ENCODE results near the gene ARHGEF25.
"Not testable (repeated sequence)": the region's sequence is repeated elsewhere in the genome, so short reads cannot be mapped to it uniquely, and the experiment has no call there.

ARHGEF25 gene

DNA sequence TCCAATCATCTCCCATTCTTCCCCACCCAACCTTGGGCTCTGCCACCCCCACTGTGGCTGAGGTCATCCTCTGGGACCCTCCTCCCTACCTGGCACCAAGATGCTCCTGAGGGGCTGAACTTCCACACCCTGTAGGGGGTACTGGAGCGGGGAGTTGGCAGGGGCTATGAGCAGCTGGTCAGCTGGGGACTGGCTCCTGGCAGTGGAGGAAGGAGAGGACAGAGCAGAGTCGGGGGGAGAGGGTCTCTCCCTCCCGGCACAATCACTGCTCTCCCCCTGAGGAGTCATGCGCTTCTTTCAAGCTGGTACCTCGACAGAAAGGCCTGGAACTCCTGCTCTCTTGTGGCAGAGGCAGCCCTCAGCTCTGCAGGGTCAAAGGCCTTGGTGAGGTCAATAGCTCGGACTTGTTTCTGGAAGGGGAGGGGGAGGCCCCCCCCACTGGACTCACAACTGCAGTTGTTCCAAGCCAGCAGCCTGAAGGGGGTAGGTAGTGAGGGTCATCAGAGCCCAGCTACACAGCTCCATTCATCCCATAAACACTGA is 19.7 kb downstream of the ARHGEF25 start:
- no peak overlapping the region for H3K4me3 ChIP-seq (replicated peaks; ENCODE audit: low read depth, low read length)
- no peaks in the 10 kb centered on the region; the same call in none of the 2 replicates for H3K27me3 ChIP-seq (replicated peaks; ENCODE audit: control insufficient read depth, insufficient read depth, low read length)
- TF ChIP-seq, protein P1, sequence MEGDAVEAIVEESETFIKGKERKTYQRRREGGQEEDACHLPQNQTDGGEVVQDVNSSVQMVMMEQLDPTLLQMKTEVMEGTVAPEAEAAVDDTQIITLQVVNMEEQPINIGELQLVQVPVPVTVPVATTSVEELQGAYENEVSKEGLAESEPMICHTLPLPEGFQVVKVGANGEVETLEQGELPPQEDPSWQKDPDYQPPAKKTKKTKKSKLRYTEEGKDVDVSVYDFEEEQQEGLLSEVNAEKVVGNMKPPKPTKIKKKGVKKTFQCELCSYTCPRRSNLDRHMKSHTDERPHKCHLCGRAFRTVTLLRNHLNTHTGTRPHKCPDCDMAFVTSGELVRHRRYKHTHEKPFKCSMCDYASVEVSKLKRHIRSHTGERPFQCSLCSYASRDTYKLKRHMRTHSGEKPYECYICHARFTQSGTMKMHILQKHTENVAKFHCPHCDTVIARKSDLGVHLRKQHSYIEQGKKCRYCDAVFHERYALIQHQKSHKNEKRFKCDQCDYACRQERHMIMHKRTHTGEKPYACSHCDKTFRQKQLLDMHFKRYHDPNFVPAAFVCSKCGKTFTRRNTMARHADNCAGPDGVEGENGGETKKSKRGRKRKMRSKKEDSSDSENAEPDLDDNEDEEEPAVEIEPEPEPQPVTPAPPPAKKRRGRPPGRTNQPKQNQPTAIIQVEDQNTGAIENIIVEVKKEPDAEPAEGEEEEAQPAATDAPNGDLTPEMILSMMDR (IDR thresholded peaks at IDR 0.05; ENCODE audit: insufficient read depth, low read length, poor library complexity, severe bottlenecking): no peak
- DNase-seq (ENCODE audit: extremely low read depth, insufficient read length): no peak
- no peaks in the 10 kb centered on the region for H3K36me3 ChIP-seq (ENCODE audit: control insufficient read depth, insufficient read depth, low read length)

DNA sequence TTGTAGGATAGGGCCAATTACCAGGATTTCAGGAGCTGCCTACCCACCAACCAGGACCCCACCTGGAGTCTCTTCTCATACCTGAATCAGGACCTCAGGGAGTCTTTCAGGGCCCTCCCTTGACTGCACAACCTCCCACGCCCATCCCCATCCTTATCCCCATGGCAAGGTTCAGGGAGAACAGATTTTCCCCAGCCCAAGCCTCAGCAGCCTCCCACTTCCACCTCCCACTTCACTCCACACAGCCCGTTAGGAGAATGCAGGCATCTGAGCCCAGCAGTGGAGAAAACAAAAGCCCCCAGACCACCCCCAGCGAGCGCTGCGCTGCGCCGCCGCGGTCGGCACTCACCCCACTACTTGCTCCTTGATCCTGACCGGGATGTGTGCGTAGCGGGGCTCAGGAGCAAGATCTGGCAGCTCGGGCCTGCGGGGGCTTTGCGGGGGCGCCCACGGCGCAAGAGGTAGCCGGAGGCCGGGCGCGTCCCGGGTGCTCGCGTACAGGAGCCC is 20.4 kb downstream of the ARHGEF25 start:
- TF ChIP-seq, protein P1 (IDR thresholded peaks at IDR 0.05; ENCODE audit: insufficient read depth, low read length, poor library complexity, severe bottlenecking): no peak
- H3K27me3 ChIP-seq (replicated peaks; ENCODE audit: control insufficient read depth, insufficient read depth, low read length): no peaks in the 10 kb centered on the region; the same call in none of the 2 replicates
- no peak for DNase-seq (ENCODE audit: extremely low read depth, insufficient read length)
- no peak overlapping the region; the same call in 1 of the 2 replicates for H3K4me3 ChIP-seq (replicated peaks; ENCODE audit: low read depth, low read length)
- no peaks in the 10 kb centered on the region for H3K36me3 ChIP-seq (ENCODE audit: control insufficient read depth, insufficient read depth, low read length)

DNA sequence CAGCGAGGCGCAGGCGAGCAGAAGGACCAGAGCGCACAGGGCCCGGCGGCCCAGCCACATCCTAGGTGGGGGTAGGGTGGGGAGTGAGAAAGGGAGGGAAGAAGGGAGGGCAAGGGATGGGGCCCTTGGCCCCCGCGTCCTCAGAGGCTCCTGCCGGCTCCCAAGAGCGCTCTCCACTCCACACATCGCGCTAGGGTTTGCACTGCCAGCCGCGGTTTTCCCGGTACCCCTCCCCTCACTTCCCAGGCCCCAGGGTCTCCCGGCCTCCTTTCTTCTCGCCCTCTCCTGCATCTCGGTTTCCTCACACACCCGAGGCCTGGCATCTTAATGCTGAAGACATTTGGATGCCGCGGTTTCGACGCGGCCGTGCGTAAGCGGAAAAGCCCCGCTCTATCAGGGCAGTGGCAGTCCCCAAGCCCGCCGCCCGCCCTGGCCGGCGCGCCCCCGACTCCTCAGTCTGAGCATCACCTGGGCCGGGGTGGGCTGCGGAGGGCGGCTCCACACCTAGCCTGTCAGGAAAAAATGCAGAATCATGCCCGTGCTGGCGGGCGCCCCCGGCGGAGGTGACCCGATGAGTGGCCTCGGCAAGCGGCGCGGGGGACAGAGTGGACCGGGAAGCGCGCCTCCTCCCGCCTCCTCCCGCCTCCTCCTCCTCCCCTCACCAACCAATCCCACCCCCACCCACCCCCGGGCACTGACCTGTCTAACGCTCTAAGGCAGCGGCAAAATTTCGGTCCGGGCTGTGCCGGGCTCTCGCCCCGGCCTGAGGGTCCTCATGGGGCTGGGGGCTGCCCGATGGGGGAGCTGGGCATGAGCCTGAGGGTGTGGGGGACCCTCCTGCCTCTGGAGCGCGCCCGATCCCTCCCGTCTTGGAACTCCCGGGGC is 21.1 kb downstream of the ARHGEF25 start:
- Histone ChIP-seq H3K27me3 (replicated peaks; ENCODE audit: control insufficient read depth, insufficient read depth, low read length) (no peaks in the 10 kb centered on the region; the same call in none of the 2 replicates), H3K4me3 (replicated peaks; ENCODE audit: low read depth, low read length) (peak overlapping the region; percentile 61), H3K36me3 (ENCODE audit: control insufficient read depth, insufficient read depth, low read length) (no peaks in the 10 kb centered on the region)
- TF ChIP-seq, protein P1 (IDR thresholded peaks at IDR 0.05; ENCODE audit: insufficient read depth, low read length, poor library complexity, severe bottlenecking): no peak
- DNase-seq (ENCODE audit: extremely low read depth, insufficient read length): no peak

DNA sequence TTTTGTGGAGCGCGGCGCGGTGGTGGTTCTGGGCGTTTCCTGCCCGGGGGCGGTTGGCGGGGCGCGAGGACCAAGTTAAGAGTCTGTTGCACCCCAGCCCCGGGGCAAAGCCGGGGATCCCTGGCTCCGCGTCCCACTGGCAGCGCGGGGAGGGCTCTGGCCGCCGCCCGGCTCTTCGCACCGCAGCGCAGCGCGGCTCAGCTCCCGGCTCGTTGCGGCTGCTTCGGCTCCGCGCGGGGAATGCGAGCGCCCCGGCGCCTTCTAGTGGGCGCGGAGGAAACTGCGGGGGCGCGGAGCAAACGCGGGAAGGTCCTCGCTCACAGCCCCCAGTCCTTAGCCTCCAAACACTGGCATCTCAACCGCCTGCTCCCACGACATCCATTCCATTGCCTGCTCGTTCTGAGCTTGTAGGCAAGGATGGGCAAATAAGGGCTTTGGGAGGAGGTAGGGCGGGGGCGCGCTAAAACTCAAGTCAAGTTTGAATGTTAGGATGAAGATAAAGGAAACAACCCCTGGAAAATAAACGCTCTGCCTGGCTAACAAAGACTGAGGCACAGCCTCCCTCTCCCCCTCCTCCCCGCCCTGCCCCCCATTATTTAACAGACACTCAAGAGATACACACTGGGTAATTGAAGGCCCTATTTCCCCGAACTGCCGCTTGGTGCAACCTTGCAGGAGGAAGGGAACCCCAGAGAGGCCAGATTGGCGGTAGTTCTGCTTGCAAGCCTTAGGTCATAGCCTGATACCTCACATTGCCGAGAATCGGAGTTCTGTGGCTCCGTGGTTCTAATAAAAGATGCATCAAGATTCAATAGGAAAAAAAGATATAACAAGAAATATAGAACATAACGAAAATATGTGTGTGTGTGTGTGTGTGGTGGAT is 22.0 kb downstream of the ARHGEF25 start, which contains the start of gene B4GALNT1:
Gene B4GALNT1 (minus strand): TSS at position 244 of the 883 bp plus-strand sequence. CDS start 1,069 bp downstream, outside the sequence.
- Histone ChIP-seq H3K27me3 (replicated peaks; ENCODE audit: control insufficient read depth, insufficient read depth, low read length) (no peaks in the 10 kb centered on the region; the same call in none of the 2 replicates), H3K36me3 (ENCODE audit: control insufficient read depth, insufficient read depth, low read length) (no peaks in the 10 kb centered on the region), H3K4me3 (replicated peaks; ENCODE audit: low read depth, low read length) (peak within 1 kb of the TSS; percentile 61)
- peak; percentile 76 for DNase-seq (ENCODE audit: extremely low read depth, insufficient read length)
- TF ChIP-seq, protein P1 (IDR thresholded peaks at IDR 0.05; ENCODE audit: insufficient read depth, low read length, poor library complexity, severe bottlenecking): peak; percentile 77

DNA sequence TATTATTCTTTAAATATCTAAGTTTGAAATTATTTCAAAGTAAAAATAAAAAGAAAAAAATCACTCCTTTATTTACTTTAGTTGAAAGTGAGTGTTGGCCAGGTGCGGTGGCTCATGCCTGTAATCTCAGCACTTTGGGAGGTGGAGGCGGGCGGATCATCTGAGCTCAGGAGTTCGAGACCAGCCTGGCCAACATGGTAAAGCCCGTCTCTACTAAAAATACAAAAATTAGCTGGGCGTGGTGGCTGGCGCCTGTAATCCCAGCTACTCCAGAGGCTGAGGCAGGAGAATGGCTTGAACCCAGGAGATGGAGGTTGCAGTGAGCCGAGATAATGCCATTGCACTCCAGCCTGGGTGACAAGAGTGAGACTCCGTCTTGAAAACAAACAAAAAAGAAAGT is 25.5 kb downstream of the ARHGEF25 start:
- H3K4me3 ChIP-seq (replicated peaks; ENCODE audit: low read depth, low read length); DNase-seq (ENCODE audit: extremely low read depth, insufficient read length); H3K27me3 ChIP-seq (replicated peaks; ENCODE audit: control insufficient read depth, insufficient read depth, low read length); H3K36me3 ChIP-seq (ENCODE audit: control insufficient read depth, insufficient read depth, low read length): not testable (repeated sequence)

Data from GM06990 (cell line).